Cardiac muscle cell (in vitro differentiated cells and primary cell): ENCODE measurements around the gene ZDHHC7. TPM values are rescaled to one million over a fixed set of nuclear protein-coding genes. Genes with fewer than 3 reads are reported as not detected.

Experiments
- DNase-seq, 2 donors: peaks; one replicate each; pipeline versions ENCODE4 v3.0.0 to v3.0.0-alpha.2; 2010 to 2017; ENCODE audit warnings: low read depth in 1 of 2, low spot score in 1 of 2
- H3K27ac ChIP-seq: fragments of 200-600 bp; sonication (generic); 2 replicates; pipeline ENCODE4 v1.5.1; 2016
- H3K27me3 ChIP-seq: fragments of 200-600 bp; sonication (generic); 2 replicates; pipeline ENCODE4 v1.6.0; 2016; ENCODE audit warnings: control low read depth
- H3K36me3 ChIP-seq: fragments of 200-600 bp; sonication (generic); 2 replicates; pipeline ENCODE4 v1.5.1; 2016; ENCODE audit warnings: control low read depth
- H3K4me1 ChIP-seq: fragments of 200-600 bp; sonication (generic); 2 replicates; pipeline ENCODE4 v1.8.1; 2017; ENCODE audit warnings: low read depth, mild to moderate bottlenecking, mixed run types
- H3K4me3 ChIP-seq: fragments of 200-600 bp; sonication (generic); 2 replicates; pipeline ENCODE4 v1.5.1; 2016; ENCODE audit warnings: mild to moderate bottlenecking
- H3K9me3 ChIP-seq: fragments of 200-600 bp; sonication (generic); 2 replicates; pipeline ENCODE4 v1.5.1; 2017; ENCODE audit warnings: low read depth, mild to moderate bottlenecking, control low read depth
- CTCF ChIP-seq: IDR thresholded peaks from 2 replicates; pipeline ENCODE4 v1.5.1; 2012; ENCODE audit warnings: low read depth, mild to moderate bottlenecking, low read length
- polyA plus RNA-seq: library from polyadenylated mRNA; unstranded; fragments of >200 nt; fragmentation: Nextera tagmentation; extraction: Ambion mirVana; gene quantifications from 2 replicates; pipeline ENCODE4 v1.2.1, GENCODE V29; 2016
- total RNA-seq: library from RNA; depleted of rRNA; stranded (reverse); fragments of >200 nt; gene quantifications from 2 replicates; pipeline ENCODE4 v1.2.3, GENCODE V29; 2016

ZDHHC7 gene
- total and polyA plus RNA-seq, 2 experiments from 2014 or later: 57.8 to 70.1 TPM

DNA sequence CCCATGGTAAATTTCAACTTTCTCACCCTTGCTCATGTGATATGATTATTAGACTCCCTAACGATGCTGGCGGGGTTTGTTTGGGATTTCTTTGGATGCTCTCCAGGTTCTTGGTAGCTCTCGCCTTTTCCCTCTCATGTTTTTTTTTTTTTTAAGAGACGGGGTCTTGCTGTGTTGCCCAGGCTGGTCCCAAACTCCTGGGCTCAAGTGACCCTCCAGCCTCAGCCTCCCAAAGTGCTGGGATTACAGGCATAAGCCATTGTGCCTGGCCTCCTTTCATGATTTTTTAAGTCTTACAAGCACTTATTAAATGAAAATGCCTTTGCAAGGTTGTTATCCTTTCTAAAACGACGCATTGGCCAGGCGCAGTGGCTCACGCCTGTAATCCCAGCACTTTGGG lies 40.3 kb upstream of the ZDHHC7 start:
- DNase-seq: no peak
- H3K4me3 ChIP-seq: no peak overlapping the region
- H3K27ac ChIP-seq: no peak overlapping the region
- no peaks in the 10 kb centered on the region for H3K27me3 ChIP-seq
- H3K36me3 ChIP-seq: no peaks in the 10 kb centered on the region
- peaks cover 34% of the 10 kb centered on the region for H3K4me1 ChIP-seq
- H3K9me3 ChIP-seq: no peaks in the 10 kb centered on the region
- TF ChIP-seq CTCF: no peak

- no peaks in the 10 kb centered on the region for H3K36me3 ChIP-seq
- no peaks in the 10 kb centered on the region for H3K27me3 ChIP-seq
- H3K4me1 ChIP-seq: peaks cover 34% of the 10 kb centered on the region
- no peak overlapping the region for H3K4me3 ChIP-seq
- DNase-seq: no peak
- H3K27ac ChIP-seq: no peak overlapping the region
- no peak for TF ChIP-seq CTCF
- no peaks in the 10 kb centered on the region for H3K9me3 ChIP-seq
Measured at GRCh38 chr16:85051067-85051581, 39.8 kb upstream of the ZDHHC7 start.

DNA sequence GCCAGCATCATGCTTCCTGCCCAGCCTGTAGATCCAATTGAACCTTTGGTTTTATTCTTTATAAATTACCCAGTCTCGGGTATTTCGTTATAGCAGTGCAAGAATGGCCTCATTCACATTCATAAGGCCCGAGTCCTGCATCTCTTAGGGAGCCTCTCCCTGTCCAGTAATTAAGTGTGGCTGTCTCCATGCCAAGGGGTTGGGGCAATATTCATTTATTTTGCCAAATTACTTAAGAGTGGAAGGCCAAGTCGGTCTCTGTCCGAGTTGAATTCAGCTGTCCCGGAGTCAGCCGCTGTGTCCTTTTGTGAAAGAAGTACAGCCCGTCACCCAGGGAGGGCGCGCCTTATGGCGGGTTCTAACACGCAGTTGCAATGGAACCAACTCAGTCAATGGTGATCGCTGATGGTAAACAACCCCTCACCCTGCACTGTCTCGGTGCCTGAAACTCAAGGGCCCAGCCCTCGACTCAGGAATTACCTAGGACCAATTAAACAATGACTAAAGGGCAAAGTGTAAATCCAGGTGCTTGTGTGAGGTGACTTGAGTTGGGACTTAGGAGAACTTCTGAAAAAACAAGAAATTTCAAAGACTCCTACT lies 38.5 kb upstream of the ZDHHC7 start:
- Histone ChIP-seq H3K4me3 (no peak overlapping the region), H3K4me1 (peaks cover 29% of the 10 kb centered on the region), H3K27ac (no peak overlapping the region), H3K9me3 (no peaks in the 10 kb centered on the region), H3K36me3 (no peaks in the 10 kb centered on the region), H3K27me3 (no peaks in the 10 kb centered on the region)
- no peak for TF ChIP-seq CTCF
- DNase-seq: no peak

DNA sequence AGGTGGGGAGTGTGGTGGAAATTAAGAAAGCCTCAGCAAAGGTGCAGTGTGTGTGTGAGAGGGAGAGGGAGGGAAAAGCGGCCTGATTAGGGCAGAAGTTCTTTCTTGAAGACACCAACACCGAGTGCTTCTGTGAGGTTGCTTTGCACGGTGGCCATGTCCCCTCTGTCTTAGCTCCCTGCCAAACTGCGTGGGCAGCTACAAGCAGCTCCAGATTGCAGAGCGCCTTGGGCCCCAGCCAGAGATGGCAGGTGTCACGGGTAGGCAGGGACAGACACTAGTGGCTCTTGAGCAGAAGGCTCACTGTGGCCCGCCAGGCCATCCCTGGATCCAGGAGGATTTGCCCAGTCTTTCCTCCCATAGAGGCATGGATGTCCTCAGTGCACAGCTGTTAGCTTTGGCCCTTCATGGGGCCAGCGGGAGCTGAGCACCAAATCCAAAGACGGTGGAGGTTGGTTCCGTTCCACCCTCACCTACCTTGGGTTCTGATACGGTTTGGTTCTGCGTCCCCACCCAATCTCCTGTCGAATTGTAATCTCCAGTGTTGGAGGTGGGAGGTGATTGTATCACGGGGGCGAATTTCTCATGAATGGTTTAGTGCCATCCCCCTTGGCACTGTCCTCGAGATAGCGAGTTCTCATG lies 37.7 kb upstream of the ZDHHC7 start:
- Histone ChIP-seq H3K4me3 (no peak overlapping the region), H3K4me1 (peaks cover 29% of the 10 kb centered on the region), H3K9me3 (no peaks in the 10 kb centered on the region), H3K36me3 (no peaks in the 10 kb centered on the region), H3K27me3 (no peaks in the 10 kb centered on the region), H3K27ac (no peak overlapping the region)
- DNase-seq: no peak
- no peak for TF ChIP-seq CTCF

- peaks cover 29% of the 10 kb centered on the region for H3K4me1 ChIP-seq
- no peaks in the 10 kb centered on the region for H3K9me3 ChIP-seq
- H3K4me3 ChIP-seq: no peak overlapping the region
- TF ChIP-seq CTCF: no peak
- H3K36me3 ChIP-seq: no peaks in the 10 kb centered on the region
- DNase-seq: no peak
- H3K27ac ChIP-seq: peak overlapping the region; percentile 91
- H3K27me3 ChIP-seq: no peaks in the 10 kb centered on the region
Measured at GRCh38 chr16:85047867-85048455, 36.6 kb upstream of the ZDHHC7 start.
